Fibroblast of lung (primary cell): ENCODE measurements around the gene GNL1. TPM values are rescaled to one million over a fixed set of nuclear protein-coding genes. Genes with fewer than 3 reads are reported as not detected.

Experiments used
- DNase-seq, 2 donors: peaks; one replicate each; pipeline versions ENCODE4 v3.0.0 to v3.0.0-alpha.2; 2010; ENCODE audit warnings: low read depth in 2 of 2
- H2AFZ ChIP-seq: 2 replicates; pipeline ENCODE4 v1.5.1; 2012; ENCODE audit warnings: low read length, control low read depth, inconsistent platforms
- H3K27ac ChIP-seq: 2 replicates; pipeline ENCODE4 v1.5.1; 2011; ENCODE audit warnings: low read length, control low read depth; ENCODE audit not compliant: insufficient read depth
- H3K27me3 ChIP-seq: 2 replicates; pipeline ENCODE4 v1.5.1; 2011; ENCODE audit warnings: mild to moderate bottlenecking, low read length; ENCODE audit not compliant: control insufficient read depth, insufficient read depth
- H3K36me3 ChIP-seq: 2 replicates; pipeline ENCODE4 v1.5.1; 2011; ENCODE audit warnings: low read length; ENCODE audit not compliant: control insufficient read depth, insufficient read depth
- H3K4me1 ChIP-seq: 2 replicates; pipeline ENCODE4 v1.5.1; 2011; ENCODE audit warnings: low read length; ENCODE audit not compliant: control insufficient read depth, insufficient read depth; ENCODE audit errors: extremely low read depth
- H3K4me2 ChIP-seq: 2 replicates; pipeline ENCODE4 v1.5.1; 2011; ENCODE audit warnings: low read length, control low read depth; ENCODE audit not compliant: insufficient read depth; ENCODE audit errors: extremely low read depth
- H3K4me3 ChIP-seq, 4 experiments: fragments of 200-600 bp in 1 of 4; sonication (generic) in 1 of 4; replicated peaks in 1 of 4; 2 replicates each; pipeline ENCODE4 v1.5.1; 2011 to 2016; ENCODE audit warnings: low read length in 4 of 4, low read depth in 3 of 4, mild to moderate bottlenecking in 3 of 4, control low read depth in 2 of 4, inconsistent platforms in 1 of 4, mixed read lengths in 1 of 4; ENCODE audit not compliant: insufficient read depth in 1 of 4; ENCODE audit errors: control extremely low read depth in 1 of 4
- H3K79me2 ChIP-seq: 2 replicates; pipeline ENCODE4 v1.5.1; 2012; ENCODE audit warnings: mild to moderate bottlenecking, low read length, inconsistent platforms; ENCODE audit not compliant: control insufficient read depth, insufficient read depth
- H3K9ac ChIP-seq: 2 replicates; pipeline ENCODE4 v1.5.1; 2011; ENCODE audit warnings: mild to moderate bottlenecking, low read length, control low read depth; ENCODE audit not compliant: insufficient read depth
- H3K9me3 ChIP-seq: 2 replicates; pipeline ENCODE4 v1.5.1; 2012; ENCODE audit warnings: low read depth, low read length; ENCODE audit not compliant: control insufficient read depth, insufficient read depth
- H4K20me1 ChIP-seq: 2 replicates; pipeline ENCODE4 v1.5.1; 2011; ENCODE audit warnings: low read length; ENCODE audit not compliant: control insufficient read depth, insufficient read depth; ENCODE audit errors: extremely low read depth
- CTCF ChIP-seq, 2 donors: IDR thresholded peaks in 1 of 2; conservative IDR thresholded peaks in 1 of 2; 1 replicate in 1 of 2; 2 replicates in 1 of 2; pipeline ENCODE4 v1.5.1; 2011 to 2012; ENCODE audit warnings: low read length in 2 of 2, control low read depth in 1 of 2, inconsistent platforms in 1 of 2, low read depth in 1 of 2, mild to moderate bottlenecking in 1 of 2
- EZH2 ChIP-seq: IDR thresholded peaks from 2 replicates; pipeline ENCODE4 v1.5.1; 2012; ENCODE audit warnings: low read length, control low read depth, mild to moderate bottlenecking; ENCODE audit errors: missing control alignments
- polyA minus RNA-seq: library from RNA; depleted of rRNA, polyadenylated mRNA; stranded (reverse); fragments of >200 nt; gene quantifications from 2 replicates; pipeline ENCODE4 v1.2.3, GENCODE V29; 2011; ENCODE audit warnings: low replicate concordance
- polyA plus RNA-seq, 2 donors: library from polyadenylated mRNA; depleted of rRNA in 1 of 2; stranded (reverse) in 1 of 2; unstranded in 1 of 2; fragments of >200 nt; gene quantifications; 2 replicates each; pipeline ENCODE4 v1.2.1, GENCODE V29; 2011 to 2012; ENCODE audit warnings: missing spikeins in 1 of 2
- total RNA-seq: library from RNA; depleted of rRNA; stranded (reverse); fragments of >200 nt; gene quantifications from 2 replicates; pipeline ENCODE4 v1.2.1, GENCODE V29; 2014

Gene GNL1
- 50.1 and 67.0 TPM in 2 replicates for total RNA-seq
- polyA plus RNA-seq, result 33.4 and 35.2 TPM in 2 replicates
- 57.9 and 66.9 TPM in 2 replicates for polyA plus RNA-seq (2012)
- polyA minus RNA-seq, result 67.2 and 135 TPM in 2 replicates

GRCh38 chr6:30556066-30556905, at the start of gene GNL1:
GNL1 (minus strand) TSS chr6:30556489; CDS start chr6:30556203, 286 bp downstream.
- H3K79me2 ChIP-seq, result peaks cover 16% of the 10 kb centered on the region
- no peaks in the 10 kb centered on the region for H3K4me1 ChIP-seq
- no peaks in the 10 kb centered on the region for H4K20me1 ChIP-seq
- peak within 1 kb of the TSS; percentile 85 for H2AFZ ChIP-seq
- DNase-seq, result peak; percentile 85 to 91
- TF ChIP-seq EZH2 (no peak), CTCF (conservative IDR thresholded peaks at IDR 0.05 in 1 of 2, IDR thresholded peaks at IDR 0.05 in 1 of 2; ENCODE audit: low read depth in 1 of 2, low read length in 2 of 2) (no peak)
- H3K27me3 ChIP-seq, result no peaks in the 10 kb centered on the region
- H3K4me3 ChIP-seq, result peak within 1 kb of the TSS; percentile 89 to 100 (median 93)
- H3K9ac ChIP-seq, result peak within 1 kb of the TSS; percentile 98
- no peaks in the 10 kb centered on the region for H3K9me3 ChIP-seq
- peaks cover 15% of the 10 kb centered on the region for H3K36me3 ChIP-seq
- H3K27ac ChIP-seq, result peak within 1 kb of the TSS; percentile 99
- H3K4me2 ChIP-seq, result peak within 1 kb of the TSS; percentile 93

GRCh38 chr6:30603961-30604360, 47.7 kb upstream of the GNL1 start:
- Histone ChIP-seq H4K20me1 (no peaks in the 10 kb centered on the region), H2AFZ (no peak overlapping the region), H3K27ac (no peak overlapping the region), H3K79me2 (no peaks in the 10 kb centered on the region), H3K4me2 (no peak overlapping the region), H3K9ac (no peak overlapping the region), H3K36me3 (peaks cover 48% of the 10 kb centered on the region), H3K4me1 (no peaks in the 10 kb centered on the region), H3K4me3 (no peak overlapping the region), H3K27me3 (no peaks in the 10 kb centered on the region), H3K9me3 (no peaks in the 10 kb centered on the region)
- no peak for DNase-seq
- TF ChIP-seq EZH2, result no peak
- no peak for TF ChIP-seq CTCF (conservative IDR thresholded peaks at IDR 0.05 in 1 of 2, IDR thresholded peaks at IDR 0.05 in 1 of 2; ENCODE audit: low read depth in 1 of 2, low read length in 2 of 2)

- H4K20me1 ChIP-seq, result no peaks in the 10 kb centered on the region
- no peaks in the 10 kb centered on the region for H3K79me2 ChIP-seq
- H2AFZ ChIP-seq, result no peak overlapping the region
- no peak for DNase-seq
- H3K27ac ChIP-seq, result no peak overlapping the region
- no peak overlapping the region for H3K4me2 ChIP-seq
- no peaks in the 10 kb centered on the region for H3K27me3 ChIP-seq
- TF ChIP-seq EZH2 (no peak), CTCF (conservative IDR thresholded peaks at IDR 0.05 in 1 of 2, IDR thresholded peaks at IDR 0.05 in 1 of 2; ENCODE audit: low read depth in 1 of 2, low read length in 2 of 2) (no peak)
- no peaks in the 10 kb centered on the region for H3K9me3 ChIP-seq
- no peaks in the 10 kb centered on the region for H3K4me1 ChIP-seq
- H3K9ac ChIP-seq, result no peak overlapping the region
- H3K4me3 ChIP-seq, result no peak overlapping the region
- peaks cover 45% of the 10 kb centered on the region for H3K36me3 ChIP-seq
Measured at GRCh38 chr6:30601815-30602641, 45.7 kb upstream of the GNL1 start.
